WTC11 (cell line): ENCODE results near the gene ZFYVE19. TPM values are rescaled to one million over a fixed set of nuclear protein-coding genes. Genes with fewer than 3 reads are reported as not detected.

Experiments used
- ATAC-seq: fragments of 200-7000 bp; cut with Tn5 transposase; 2 replicates; pipeline ENCODE4 v1.10.0; 2021; ENCODE audit warnings: mild to moderate bottlenecking, moderate library complexity
- CTCF ChIA-PET: fragments of 300-600 bp; sonication (Branson Sonifier 250); formaldehyde crosslinking; loops from one replicate; lab custom pipeline; 2021; ENCODE audit warnings: antibody characterized with exemption; lab: Charles Lee
- POLR2A ChIA-PET: fragments of 350-600 bp; sonication (Branson Sonifier 250); formaldehyde crosslinking; loops from one replicate; lab custom pipeline; 2021; ENCODE audit warnings: antibody characterized with exemption; lab: Charles Lee
- DNase-seq: peaks from one replicate; pipeline ENCODE4 v3.0.0; 2021; ENCODE audit warnings: low spot score
- H3K27ac Mint-ChIP-seq: 2 replicates; pipeline ENCODE4 v1.8.0; 2021; ENCODE audit warnings: mixed read lengths
- H3K27me3 Mint-ChIP-seq: 2 replicates; pipeline ENCODE4 v1.8.0; 2021; ENCODE audit warnings: low read depth, mild to moderate bottlenecking, moderate library complexity, mixed read lengths
- H3K36me3 Mint-ChIP-seq: 2 replicates; pipeline ENCODE4 v1.8.0; 2021; ENCODE audit warnings: mixed read lengths
- H3K4me1 Mint-ChIP-seq: 2 replicates; pipeline ENCODE4 v1.8.0; 2022; ENCODE audit warnings: mixed read lengths
- H3K4me3 Mint-ChIP-seq: 2 replicates; pipeline ENCODE4 v1.8.0; 2021; ENCODE audit warnings: mild to moderate bottlenecking, moderate library complexity, mixed read lengths
- H3K9me3 Mint-ChIP-seq: 2 replicates; pipeline ENCODE4 v1.8.0; 2021; ENCODE audit warnings: mixed read lengths
- ATF1 ChIP-seq: sonication (generic); formaldehyde crosslinking; IDR thresholded peaks from 2 replicates; pipeline ENCODE4 v1.8.1; 2023; ENCODE audit warnings: mild to moderate bottlenecking, moderate library complexity, missing genetic modification reagents
- CBFB ChIP-seq: sonication (generic); formaldehyde crosslinking; IDR thresholded peaks from 2 replicates; pipeline ENCODE4 v1.8.1; 2022; ENCODE audit warnings: mild to moderate bottlenecking, low read depth, missing genetic modification reagents
- E2F5 ChIP-seq: sonication (generic); formaldehyde crosslinking; IDR thresholded peaks from 2 replicates; pipeline ENCODE4 v1.8.1; 2022; ENCODE audit warnings: mild to moderate bottlenecking, moderate library complexity, missing genetic modification reagents
- ERG ChIP-seq: fragments of 250-450 bp; sonication (Bioruptor Pico); IDR thresholded peaks from 2 replicates; pipeline ENCODE4 v1.8.0; 2021; ENCODE audit warnings: mild to moderate bottlenecking
- FOXJ3 ChIP-seq: sonication (generic); formaldehyde crosslinking; IDR thresholded peaks from 2 replicates; pipeline ENCODE4 v1.9.0; 2021; ENCODE audit warnings: missing genetic modification reagents, mild to moderate bottlenecking, borderline replicate concordance
- FOXP1 ChIP-seq: sonication (generic); formaldehyde crosslinking; IDR thresholded peaks from 2 replicates; pipeline ENCODE4 v1.8.0; 2022; ENCODE audit warnings: missing genetic modification reagents, mild to moderate bottlenecking, moderate library complexity, borderline replicate concordance
- GTF2I ChIP-seq: fragments of 250-450 bp; sonication (Bioruptor Pico); conservative IDR thresholded peaks from 2 replicates; pipeline ENCODE4 v1.4.0; 2021; ENCODE audit warnings: mild to moderate bottlenecking
- JAZF1 ChIP-seq: fragments of 250-450 bp; sonication (Bioruptor Pico); IDR thresholded peaks from 2 replicates; pipeline ENCODE4 v1.9.0; 2021; ENCODE audit warnings: moderate library complexity, mild to moderate bottlenecking, inconsistent platforms
- NR3C1 ChIP-seq: sonication (generic); formaldehyde crosslinking; conservative IDR thresholded peaks from 2 replicates; pipeline ENCODE4 v1.8.1; 2023; ENCODE audit warnings: low read depth, mild to moderate bottlenecking, missing genetic modification reagents
- PRDM15 ChIP-seq: sonication (generic); formaldehyde crosslinking; IDR thresholded peaks from 2 replicates; pipeline ENCODE4 v1.8.0; 2022; ENCODE audit warnings: missing genetic modification reagents
- TP53 ChIP-seq: sonication (generic); formaldehyde crosslinking; IDR thresholded peaks from 2 replicates; pipeline ENCODE4 v1.8.1; 2023; ENCODE audit warnings: mild to moderate bottlenecking, missing genetic modification reagents
- ZNF121 ChIP-seq: sonication (generic); formaldehyde crosslinking; IDR thresholded peaks from 2 replicates; pipeline ENCODE4 v1.8.0; 2023; ENCODE audit warnings: missing genetic modification reagents
- ZNF138 ChIP-seq: sonication (generic); formaldehyde crosslinking; conservative IDR thresholded peaks from 2 replicates; pipeline ENCODE4 v1.8.1; 2022; ENCODE audit warnings: mild to moderate bottlenecking, moderate library complexity, missing genetic modification reagents
- ZNF423 ChIP-seq: fragments of 250-450 bp; sonication (Bioruptor Pico); IDR thresholded peaks from 2 replicates; pipeline ENCODE4 v2.1.2; 2022; ENCODE audit warnings: mild to moderate bottlenecking, moderate library complexity
- ZNF671 ChIP-seq: fragments of 250-450 bp; sonication (Bioruptor Pico); IDR thresholded peaks from 2 replicates; pipeline ENCODE4 v1.8.0; 2021; ENCODE audit warnings: mild to moderate bottlenecking
- total RNA-seq: library from RNA; stranded (reverse); gene quantifications from 3 replicates; pipeline ENCODE4 v1.2.3, GENCODE V29; 2021
- TF ChIP-seq, protein P1 (sequence below): fragments of 250-450 bp; sonication (Bioruptor Pico); IDR thresholded peaks from 2 replicates; pipeline ENCODE4 v1.9.0; 2021; ENCODE audit warnings: moderate library complexity, mild to moderate bottlenecking, inconsistent platforms, borderline replicate concordance
- TF ChIP-seq, protein P2 (sequence below): fragments of 250-450 bp; sonication (Bioruptor Pico); IDR thresholded peaks from 2 replicates; pipeline ENCODE4 v1.9.0; 2021; ENCODE audit warnings: mild to moderate bottlenecking
- TF ChIP-seq, protein P3 (sequence below): sonication (generic); formaldehyde crosslinking; IDR thresholded peaks from 2 replicates; pipeline ENCODE4 v1.8.0; 2023; ENCODE audit warnings: missing genetic modification reagents
- TF ChIP-seq, protein P4 (sequence below): fragments of 200-600 bp; IDR thresholded peaks from 2 replicates; pipeline ENCODE4 v1.8.0; 2022; ENCODE audit warnings: antibody characterized with exemption
- TF ChIP-seq, protein P5 (sequence below): fragments of 250-450 bp; sonication (Bioruptor Pico); IDR thresholded peaks from 2 replicates; pipeline ENCODE4 v1.9.0; 2021; ENCODE audit warnings: mild to moderate bottlenecking

ZFYVE19 gene
- total RNA-seq, 1 experiment from 2014 or later, result 18.9 TPM

DNA sequence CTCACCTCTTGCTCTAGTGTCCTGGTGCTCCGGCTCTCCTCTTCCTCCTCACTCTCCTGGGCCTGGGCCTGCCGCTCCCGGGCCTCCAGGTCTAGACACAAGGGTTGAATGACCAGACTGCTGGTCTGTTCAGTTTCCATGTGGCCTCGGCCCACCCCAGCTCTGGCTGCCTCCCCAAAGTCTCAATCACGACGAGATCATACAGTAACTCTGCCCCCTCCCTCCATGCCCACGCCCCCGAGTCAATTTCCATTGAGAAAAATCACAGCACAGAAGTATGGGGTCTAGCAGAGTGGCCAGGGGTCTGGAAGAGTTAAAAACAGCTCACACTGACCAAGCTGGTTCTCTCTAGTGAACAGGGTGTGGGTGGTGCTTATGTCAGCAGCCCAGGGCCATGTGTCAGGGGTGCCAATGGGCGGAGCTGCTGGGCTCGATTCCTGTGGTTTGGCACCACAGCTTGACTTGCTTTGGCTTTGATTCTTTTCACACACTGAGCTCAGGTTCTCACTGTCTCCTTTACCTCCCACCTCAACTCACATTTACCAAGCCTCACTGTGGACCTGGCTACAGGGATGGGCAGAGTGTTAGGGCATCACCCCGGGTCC lies 30.2 kb upstream of the ZFYVE19 start (continued):
- TF ChIP-seq PRDM15 (no peak), GTF2I (CRISPR knock-in tag) (no peak), ZNF671 (no peak)
- TF ChIP-seq, protein P1, sequence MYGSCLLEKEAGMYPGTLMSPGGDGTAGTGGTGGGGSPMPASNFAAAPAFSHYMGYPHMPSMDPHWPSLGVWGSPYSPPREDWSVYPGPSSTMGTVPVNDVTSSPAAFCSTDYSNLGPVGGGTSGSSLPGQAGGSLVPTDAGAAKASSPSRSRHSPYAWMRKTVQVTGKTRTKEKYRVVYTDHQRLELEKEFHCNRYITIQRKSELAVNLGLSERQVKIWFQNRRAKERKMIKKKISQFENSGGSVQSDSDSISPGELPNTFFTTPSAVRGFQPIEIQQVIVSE (CRISPR knock-in tag), result no peak
- TF ChIP-seq, all 79 proteins: peak for 0

GRCh38 chr15:40782609-40783227 lies 24.2 kb upstream of the ZFYVE19 start:
- ATAC-seq (peak; percentile 74), DNase-seq (peak; percentile 75)
- POLR2A ChIA-PET, result interaction anchor here (0.5 to 1.1 kb wide), 4 partner anchors 12 to 80 kb away, joined by 3 to 5 read pairs (median 4); no protein-coding TSS in a partner anchor
- CTCF ChIA-PET, result interaction anchor here (0.7 to 2.7 kb wide), 19 partner anchors 11 to 193 kb away, joined by 3 to 21 read pairs (median 5); partner anchors contain the start of genes DNAJC17, GCHFR, RAD51 and VPS18
- H3K4me3 Mint-ChIP-seq, result no peak overlapping the region
- H3K9me3 Mint-ChIP-seq, result no peaks in the 10 kb centered on the region
- H3K4me1 Mint-ChIP-seq, result peaks cover 37% of the 10 kb centered on the region
- H3K27ac Mint-ChIP-seq, result peak overlapping the region; percentile 54
- H3K36me3 Mint-ChIP-seq, result peaks cover 7% of the 10 kb centered on the region
- TF ChIP-seq FOXJ3 (CRISPR knock-in tag) (no peak), ZNF423 (peak; percentile 45; the same call in 1 of the 2 replicates), E2F5 (no peak)
- H3K27me3 Mint-ChIP-seq, result no peaks in the 10 kb centered on the region

- CTCF ChIA-PET, result interaction anchor here (0.7 to 4.0 kb wide), 18 partner anchors 16 to 109 kb away, joined by 3 to 65 read pairs (median 4); partner anchors contain the start of genes DNAJC17, GCHFR, RAD51 and SPINT1
- H3K27ac Mint-ChIP-seq, result peak overlapping the region; percentile 90; the same call in 1 of the 2 replicates
- POLR2A ChIA-PET, result no interaction called here
- no peaks in the 10 kb centered on the region for H3K9me3 Mint-ChIP-seq
- H3K4me1 Mint-ChIP-seq, result peaks cover 55% of the 10 kb centered on the region
- no peaks in the 10 kb centered on the region for H3K27me3 Mint-ChIP-seq
- ATAC-seq (no peak), DNase-seq (no peak)
- no peaks in the 10 kb centered on the region for H3K36me3 Mint-ChIP-seq
- no peak overlapping the region for H3K4me3 Mint-ChIP-seq
- no peak for TF ChIP-seq ZNF138 (CRISPR knock-in tag)
- TF ChIP-seq CBFB (CRISPR knock-in tag), result no peak
- TF ChIP-seq ZNF121 (CRISPR knock-in tag), result no peak
- TF ChIP-seq, protein P2, sequence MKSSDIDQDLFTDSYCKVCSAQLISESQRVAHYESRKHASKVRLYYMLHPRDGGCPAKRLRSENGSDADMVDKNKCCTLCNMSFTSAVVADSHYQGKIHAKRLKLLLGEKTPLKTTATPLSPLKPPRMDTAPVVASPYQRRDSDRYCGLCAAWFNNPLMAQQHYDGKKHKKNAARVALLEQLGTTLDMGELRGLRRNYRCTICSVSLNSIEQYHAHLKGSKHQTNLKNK (CRISPR knock-in tag), result no peak
- TF ChIP-seq, protein P3, sequence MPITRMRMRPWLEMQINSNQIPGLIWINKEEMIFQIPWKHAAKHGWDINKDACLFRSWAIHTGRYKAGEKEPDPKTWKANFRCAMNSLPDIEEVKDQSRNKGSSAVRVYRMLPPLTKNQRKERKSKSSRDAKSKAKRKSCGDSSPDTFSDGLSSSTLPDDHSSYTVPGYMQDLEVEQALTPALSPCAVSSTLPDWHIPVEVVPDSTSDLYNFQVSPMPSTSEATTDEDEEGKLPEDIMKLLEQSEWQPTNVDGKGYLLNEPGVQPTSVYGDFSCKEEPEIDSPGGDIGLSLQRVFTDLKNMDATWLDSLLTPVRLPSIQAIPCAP, result no peak
- TF ChIP-seq NR3C1 (CRISPR knock-in tag), result no peak
- TF ChIP-seq GTF2I (CRISPR knock-in tag), result no peak
- no peak for TF ChIP-seq ATF1 (CRISPR knock-in tag)
- no peak for TF ChIP-seq FOXP1 (CRISPR knock-in tag)
- no peak for TF ChIP-seq TP53 (CRISPR knock-in tag)
- no peak for TF ChIP-seq ERG (CRISPR knock-in tag)
- TF ChIP-seq, protein P4, sequence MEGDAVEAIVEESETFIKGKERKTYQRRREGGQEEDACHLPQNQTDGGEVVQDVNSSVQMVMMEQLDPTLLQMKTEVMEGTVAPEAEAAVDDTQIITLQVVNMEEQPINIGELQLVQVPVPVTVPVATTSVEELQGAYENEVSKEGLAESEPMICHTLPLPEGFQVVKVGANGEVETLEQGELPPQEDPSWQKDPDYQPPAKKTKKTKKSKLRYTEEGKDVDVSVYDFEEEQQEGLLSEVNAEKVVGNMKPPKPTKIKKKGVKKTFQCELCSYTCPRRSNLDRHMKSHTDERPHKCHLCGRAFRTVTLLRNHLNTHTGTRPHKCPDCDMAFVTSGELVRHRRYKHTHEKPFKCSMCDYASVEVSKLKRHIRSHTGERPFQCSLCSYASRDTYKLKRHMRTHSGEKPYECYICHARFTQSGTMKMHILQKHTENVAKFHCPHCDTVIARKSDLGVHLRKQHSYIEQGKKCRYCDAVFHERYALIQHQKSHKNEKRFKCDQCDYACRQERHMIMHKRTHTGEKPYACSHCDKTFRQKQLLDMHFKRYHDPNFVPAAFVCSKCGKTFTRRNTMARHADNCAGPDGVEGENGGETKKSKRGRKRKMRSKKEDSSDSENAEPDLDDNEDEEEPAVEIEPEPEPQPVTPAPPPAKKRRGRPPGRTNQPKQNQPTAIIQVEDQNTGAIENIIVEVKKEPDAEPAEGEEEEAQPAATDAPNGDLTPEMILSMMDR, result no peak
- no peak for TF ChIP-seq JAZF1 (CRISPR knock-in tag)
- TF ChIP-seq, protein P5, sequence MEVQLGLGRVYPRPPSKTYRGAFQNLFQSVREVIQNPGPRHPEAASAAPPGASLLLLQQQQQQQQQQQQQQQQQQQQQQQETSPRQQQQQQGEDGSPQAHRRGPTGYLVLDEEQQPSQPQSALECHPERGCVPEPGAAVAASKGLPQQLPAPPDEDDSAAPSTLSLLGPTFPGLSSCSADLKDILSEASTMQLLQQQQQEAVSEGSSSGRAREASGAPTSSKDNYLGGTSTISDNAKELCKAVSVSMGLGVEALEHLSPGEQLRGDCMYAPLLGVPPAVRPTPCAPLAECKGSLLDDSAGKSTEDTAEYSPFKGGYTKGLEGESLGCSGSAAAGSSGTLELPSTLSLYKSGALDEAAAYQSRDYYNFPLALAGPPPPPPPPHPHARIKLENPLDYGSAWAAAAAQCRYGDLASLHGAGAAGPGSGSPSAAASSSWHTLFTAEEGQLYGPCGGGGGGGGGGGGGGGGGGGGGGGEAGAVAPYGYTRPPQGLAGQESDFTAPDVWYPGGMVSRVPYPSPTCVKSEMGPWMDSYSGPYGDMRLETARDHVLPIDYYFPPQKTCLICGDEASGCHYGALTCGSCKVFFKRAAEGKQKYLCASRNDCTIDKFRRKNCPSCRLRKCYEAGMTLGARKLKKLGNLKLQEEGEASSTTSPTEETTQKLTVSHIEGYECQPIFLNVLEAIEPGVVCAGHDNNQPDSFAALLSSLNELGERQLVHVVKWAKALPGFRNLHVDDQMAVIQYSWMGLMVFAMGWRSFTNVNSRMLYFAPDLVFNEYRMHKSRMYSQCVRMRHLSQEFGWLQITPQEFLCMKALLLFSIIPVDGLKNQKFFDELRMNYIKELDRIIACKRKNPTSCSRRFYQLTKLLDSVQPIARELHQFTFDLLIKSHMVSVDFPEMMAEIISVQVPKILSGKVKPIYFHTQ, result no peak
Observed at GRCh38 chr15:40785164-40785563, 21.7 kb upstream of the ZFYVE19 start.
